ENCODE data around the gene ATAD3C. TPM values are rescaled to one million over a fixed set of nuclear protein-coding genes. Genes with fewer than 3 reads are reported as not detected.

Gene ATAD3C
- total RNA-seq, 6 donors from 2014 or later, result 9.2 to 20.9 (median 14.7) TPM

- peak; percentile 15 to 42 for TF ChIP-seq POLR2AphosphoS5 (IDR thresholded peaks at IDR 0.05)
- TF ChIP-seq, protein P1, sequence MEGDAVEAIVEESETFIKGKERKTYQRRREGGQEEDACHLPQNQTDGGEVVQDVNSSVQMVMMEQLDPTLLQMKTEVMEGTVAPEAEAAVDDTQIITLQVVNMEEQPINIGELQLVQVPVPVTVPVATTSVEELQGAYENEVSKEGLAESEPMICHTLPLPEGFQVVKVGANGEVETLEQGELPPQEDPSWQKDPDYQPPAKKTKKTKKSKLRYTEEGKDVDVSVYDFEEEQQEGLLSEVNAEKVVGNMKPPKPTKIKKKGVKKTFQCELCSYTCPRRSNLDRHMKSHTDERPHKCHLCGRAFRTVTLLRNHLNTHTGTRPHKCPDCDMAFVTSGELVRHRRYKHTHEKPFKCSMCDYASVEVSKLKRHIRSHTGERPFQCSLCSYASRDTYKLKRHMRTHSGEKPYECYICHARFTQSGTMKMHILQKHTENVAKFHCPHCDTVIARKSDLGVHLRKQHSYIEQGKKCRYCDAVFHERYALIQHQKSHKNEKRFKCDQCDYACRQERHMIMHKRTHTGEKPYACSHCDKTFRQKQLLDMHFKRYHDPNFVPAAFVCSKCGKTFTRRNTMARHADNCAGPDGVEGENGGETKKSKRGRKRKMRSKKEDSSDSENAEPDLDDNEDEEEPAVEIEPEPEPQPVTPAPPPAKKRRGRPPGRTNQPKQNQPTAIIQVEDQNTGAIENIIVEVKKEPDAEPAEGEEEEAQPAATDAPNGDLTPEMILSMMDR (IDR thresholded peaks at IDR 0.05), result no peak
- TF ChIP-seq POLR2A (IDR thresholded peaks at IDR 0.05), result peak in 1 of 4 donors; percentile 68
- DNase-seq, result peak; percentile 82 to 91
- H3K36me3 ChIP-seq, result no peaks in the 10 kb centered on the region
- peaks cover 70 to 82% (median 73%) of the 10 kb centered on the region in 4 donors for H3K4me1 ChIP-seq
- peak overlapping the region; percentile 87 to 95 (median 92) for H3K27ac ChIP-seq
- ATAC-seq (ENCODE audit: low FRiP score in 2 of 2), result peak; percentile 3 to 65
- 40 to 45% methylated on average over 1 to 3 of the region's 5 CpGs for WGBS, 2 donors
- peaks cover 0 to 10% (median 0%) of the 10 kb centered on the region in 4 donors for H3K27me3 ChIP-seq
- H3K4me3 ChIP-seq, result peak overlapping the region in 1 of 4 donors; percentile 0
- H3K9me3 ChIP-seq, result no peaks in the 10 kb centered on the region
Observed at GRCh38 chr1:1431845-1432273, 17.6 kb upstream of the ATAD3C start.

GRCh38 chr1:1432274-1432950, 17.1 kb upstream of the ATAD3C start:
- TF ChIP-seq, protein P1 (IDR thresholded peaks at IDR 0.05), result no peak
- TF ChIP-seq POLR2AphosphoS5 (IDR thresholded peaks at IDR 0.05), result no peak
- TF ChIP-seq POLR2A (IDR thresholded peaks at IDR 0.05), result no peak
- TF ChIP-seq EP300 (IDR thresholded peaks at IDR 0.05), result no peak
- H3K4me1 ChIP-seq, result peaks cover 70 to 85% (median 78%) of the 10 kb centered on the region in 4 donors
- peak overlapping the region; percentile 87 to 95 (median 92) for H3K27ac ChIP-seq
- WGBS, 2 donors, result 59 to 73% methylated on average over 13 to 20 of the region's 28 CpGs
- ATAC-seq (ENCODE audit: low FRiP score in 2 of 2) (no peak), DNase-seq (peak in 1 of 2 donors; percentile 76)
- H3K9me3 ChIP-seq, result no peaks in the 10 kb centered on the region
- H3K27me3 ChIP-seq, result peaks cover 0 to 10% (median 0%) of the 10 kb centered on the region in 4 donors
- H3K36me3 ChIP-seq, result no peaks in the 10 kb centered on the region
- H3K4me3 ChIP-seq, result no peak overlapping the region

DNA sequence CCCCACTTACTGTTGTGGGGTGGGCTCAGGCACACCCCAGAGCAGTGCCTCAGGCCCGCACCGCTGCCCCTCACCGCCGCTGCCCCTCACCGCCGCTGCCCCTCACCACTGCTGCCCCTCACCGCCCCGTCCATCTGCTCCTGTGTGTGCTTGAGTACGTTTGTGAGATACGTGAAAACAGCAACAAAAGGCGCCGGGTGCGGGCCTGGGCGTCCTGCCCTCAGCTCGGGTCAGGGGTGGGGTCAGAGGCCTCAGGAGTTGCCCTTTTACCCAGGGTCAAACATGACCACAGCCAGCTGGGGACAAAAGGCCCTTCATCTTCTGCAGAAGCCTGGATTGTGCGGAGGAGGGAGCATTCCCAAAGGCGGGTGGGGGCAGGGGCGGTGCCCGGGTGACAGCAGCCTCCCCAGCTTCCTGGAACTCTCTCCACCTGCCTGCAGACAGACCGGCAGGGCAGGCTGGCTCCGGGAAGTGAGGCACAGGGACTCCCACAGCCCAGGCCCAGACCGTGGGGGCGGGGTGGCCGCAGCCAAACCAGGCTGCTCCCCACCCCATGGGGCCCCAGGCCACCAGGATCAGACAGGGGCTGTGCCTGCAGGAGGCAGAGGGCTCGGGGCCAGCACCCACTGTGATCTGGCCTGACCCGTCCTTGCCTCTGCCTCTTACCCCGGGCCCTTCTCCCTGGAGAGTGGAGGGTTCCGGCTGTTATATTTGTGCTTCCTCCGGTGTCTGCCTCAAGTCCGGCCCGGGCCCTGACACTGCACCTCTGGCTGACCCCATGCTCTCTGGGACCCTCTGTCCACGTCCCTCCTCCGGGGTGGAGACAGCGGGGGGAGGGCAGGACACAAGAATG, 16.3 kb upstream of the ATAD3C start:
- Histone ChIP-seq H3K36me3 (no peaks in the 10 kb centered on the region), H3K9me3 (no peaks in the 10 kb centered on the region), H3K4me3 (peak overlapping the region in 2 of 4 donors; percentile 24 to 29), H3K27me3 (peaks cover 0 to 7% (median 0%) of the 10 kb centered on the region in 4 donors), H3K4me1 (peaks cover 67 to 87% (median 82%) of the 10 kb centered on the region in 4 donors), H3K27ac (peak overlapping the region; percentile 87 to 95 (median 92))
- DNase-seq (peak; percentile 94 to 95), ATAC-seq (ENCODE audit: low FRiP score in 2 of 2) (peak; percentile 23 to 82)
- 36 to 41% methylated on average over 26 to 31 of the region's 34 CpGs for WGBS, 2 donors
- peak in 3 of 4 donors; percentile 73 to 97 (median 91) for TF ChIP-seq EP300 (IDR thresholded peaks at IDR 0.05)
- peak; percentile 83 to 93 for TF ChIP-seq POLR2AphosphoS5 (IDR thresholded peaks at IDR 0.05)
- TF ChIP-seq POLR2A (IDR thresholded peaks at IDR 0.05), result peak in 3 of 4 donors; percentile 22 to 79 (median 40)
- TF ChIP-seq, protein P1 (IDR thresholded peaks at IDR 0.05), result peak in 1 of 6 experiments; percentile 23

GRCh38 chr1:1433804-1434130, 15.7 kb upstream of the ATAD3C start:
- Histone ChIP-seq H3K36me3 (no peaks in the 10 kb centered on the region), H3K4me3 (peak overlapping the region in 3 of 4 donors; percentile 1 to 29 (median 24)), H3K27ac (peak overlapping the region; percentile 87 to 95 (median 92)), H3K27me3 (peaks cover 0 to 7% (median 0%) of the 10 kb centered on the region in 4 donors), H3K4me1 (peaks cover 67 to 90% (median 82%) of the 10 kb centered on the region in 4 donors), H3K9me3 (no peaks in the 10 kb centered on the region)
- peak; percentile 1 to 5 for ATAC-seq (ENCODE audit: low FRiP score in 2 of 2)
- 9% methylated on average over 8 of the region's 12 CpGs; no CpG with 5 or more reads in 1 of the 2 donors for WGBS, 2 donors
- peak in 1 of 2 donors; percentile 58 for DNase-seq
- TF ChIP-seq POLR2A (IDR thresholded peaks at IDR 0.05) (no peak), EP300 (IDR thresholded peaks at IDR 0.05) (peak in 1 of 4 donors; percentile 34)

All from upper lobe of left lung (tissue), 6 donors.